Breast epithelium (tissue), 3 donors: ENCODE results near the gene PCDHGA1.

Experiments used
- CTCF ChIP-seq, 3 donors: fragments of 450-650 bp; IDR thresholded peaks; one replicate each; pipeline ENCODE4 v1.5.1; 2016 to 2017; ENCODE audit warnings: antibody characterized with exemption in 3 of 3, mild to moderate bottlenecking in 3 of 3, moderate library complexity in 3 of 3
- POLR2AphosphoS5 ChIP-seq, 3 donors: sonication (generic); formaldehyde crosslinking; IDR thresholded peaks; one replicate each; pipeline ENCODE4 v1.6.1; 2017; ENCODE audit warnings: antibody characterized with exemption in 3 of 3

- TF ChIP-seq POLR2AphosphoS5 (IDR thresholded peaks at IDR 0.05) (peak; percentile 16 to 85 (median 72)), CTCF (IDR thresholded peaks at IDR 0.05) (peak; percentile 4 to 20 (median 20))
Measured at GRCh38 chr5:141475625-141476131, 145.4 kb downstream of the PCDHGA1 start, which contains the start of gene PCDHGC3.
